HG03442 (cell line): ENCODE results near the gene GRPEL2.
A peak's percentile ranks its signal among the peaks of the same experiment; 100 is the strongest.
"Not testable (repeated sequence)": the region's sequence is repeated elsewhere in the genome, so short reads cannot be mapped to it uniquely, and the experiment has no call there.

ENCODE experiments used
- ATAC-seq: cut with Tn5 transposase; IDR thresholded peaks from one replicate; pipeline ENCODE4 v1.9.1; 2021; ENCODE audit warnings: mild to moderate bottlenecking, moderate library complexity; ENCODE audit not compliant: unreplicated experiment

Gene GRPEL2

DNA sequence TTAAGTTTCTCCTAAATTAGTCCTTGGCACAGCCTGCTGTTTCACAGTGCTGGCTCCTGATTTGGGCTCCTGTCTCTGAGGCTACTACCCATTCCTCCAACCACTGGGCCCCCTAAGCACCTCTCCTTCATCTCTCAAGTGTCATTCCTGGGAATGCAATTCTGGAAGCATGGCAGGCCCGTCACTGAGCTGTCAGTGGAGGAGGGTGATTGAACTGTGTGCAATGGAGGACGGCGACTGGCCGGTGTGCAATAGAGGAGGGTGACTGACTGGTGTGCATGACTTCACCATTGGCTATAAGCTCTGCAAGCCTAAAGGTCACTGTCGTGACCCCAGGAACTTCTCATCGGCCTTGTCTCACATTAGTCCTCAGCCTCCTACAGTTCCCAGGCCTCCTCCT is 46.2 kb downstream of the GRPEL2 start:
- no peak for ATAC-seq

DNA sequence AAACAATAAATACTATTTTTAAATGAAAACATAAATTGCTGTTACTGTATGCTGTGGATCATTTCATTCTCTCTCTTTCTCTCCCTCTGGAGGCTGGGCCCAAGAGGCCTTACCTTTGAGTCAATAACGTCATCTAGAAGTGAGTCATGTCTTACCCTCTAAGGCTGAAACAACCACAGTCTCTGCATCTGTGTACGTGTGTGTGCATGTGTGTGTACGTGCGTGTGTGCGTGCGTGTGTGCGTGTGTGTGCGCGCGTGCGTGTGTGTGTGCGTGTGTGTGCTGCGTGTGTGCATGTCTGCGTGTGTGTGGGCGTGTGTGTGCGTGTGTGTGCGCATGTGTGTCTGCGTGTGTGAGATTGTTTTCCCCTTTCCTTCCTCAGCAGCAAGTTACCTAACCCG is 47.4 kb downstream of the GRPEL2 start:
- ATAC-seq = peak; percentile 79

DNA sequence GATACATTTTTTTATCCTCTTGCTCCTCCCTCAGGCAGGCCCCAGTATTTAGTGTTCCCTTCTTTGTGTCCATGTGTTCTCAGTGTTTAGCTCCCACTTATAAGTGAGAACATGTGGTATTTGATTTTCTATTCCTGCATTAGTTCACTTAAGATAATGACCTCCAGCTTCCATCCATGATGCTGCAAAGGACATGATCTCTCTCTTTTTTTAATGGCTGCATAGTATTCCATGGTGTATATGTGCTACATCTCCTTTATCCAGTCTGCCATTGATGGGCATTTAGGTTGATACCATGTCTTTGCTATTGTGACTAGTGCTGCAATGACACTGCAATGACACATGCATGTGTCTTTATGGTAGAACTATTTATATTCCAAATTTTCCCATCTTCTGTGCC is 49.7 kb downstream of the GRPEL2 start:
- ATAC-seq = not testable (repeated sequence)

DNA sequence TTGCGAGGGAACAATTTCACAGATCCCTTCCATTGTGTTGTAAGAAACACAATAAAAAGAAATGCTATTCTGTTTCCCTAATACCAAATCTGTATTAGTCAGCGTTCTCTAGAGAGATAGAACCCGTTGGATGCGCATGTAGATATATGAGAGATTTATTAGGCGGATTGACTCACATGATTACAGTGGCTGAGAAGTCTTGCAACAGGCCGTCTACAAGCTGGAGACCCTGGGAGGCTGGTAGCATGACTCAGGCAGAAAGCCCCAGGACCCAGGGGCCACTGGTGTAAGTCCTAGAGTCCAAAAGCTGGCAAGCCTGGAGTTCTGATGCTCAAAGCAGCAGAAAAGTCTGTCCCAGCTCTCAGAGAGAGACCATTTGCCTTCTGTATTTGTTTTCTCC is 52.2 kb downstream of the GRPEL2 start:
- ATAC-seq = no peak

DNA sequence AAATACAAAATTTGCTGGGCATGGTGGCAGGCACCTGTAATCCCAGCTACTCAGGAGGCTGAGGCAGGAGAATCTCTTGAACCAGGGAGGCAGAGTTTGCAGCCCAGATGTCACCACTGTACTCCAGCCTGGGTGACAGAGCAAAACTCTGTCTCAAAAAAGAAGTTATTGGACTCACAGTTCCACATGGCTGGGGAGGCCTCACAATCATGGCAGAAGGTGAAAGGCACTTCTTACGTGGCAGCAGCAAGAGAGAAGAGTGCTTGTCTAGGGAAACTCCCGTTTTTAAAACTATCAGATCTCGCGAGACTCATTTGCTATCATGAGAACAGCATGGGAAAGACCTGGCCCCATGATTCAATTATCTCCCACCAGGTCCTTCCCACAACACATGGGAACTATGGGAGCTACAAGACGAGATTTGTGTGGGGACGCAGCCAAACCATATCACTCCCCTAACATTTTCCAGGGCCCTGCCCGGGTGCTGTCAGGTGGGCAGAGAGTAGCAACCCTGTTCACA is 53.5 kb downstream of the GRPEL2 start:
- ATAC-seq = not testable (repeated sequence)

DNA sequence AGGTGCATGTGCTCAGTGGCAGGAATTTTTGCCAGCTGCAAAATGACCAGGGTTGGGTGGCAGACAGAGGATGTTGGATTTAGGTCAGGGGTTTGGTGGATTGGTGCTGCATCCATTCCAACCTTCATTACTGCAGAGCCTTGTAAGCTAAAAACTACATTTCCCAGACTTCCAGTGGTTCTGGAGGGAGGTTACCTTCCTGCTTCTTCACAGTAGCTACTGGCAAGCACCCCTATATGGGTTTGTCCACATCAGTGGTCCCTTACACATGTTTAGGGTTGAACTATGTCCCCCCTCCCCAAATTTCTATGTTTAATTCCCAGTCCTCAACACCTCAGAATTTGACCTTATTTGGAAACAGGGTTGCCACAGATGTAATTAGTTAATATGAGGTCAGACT is 54.5 kb downstream of the GRPEL2 start:
- ATAC-seq = no peak

DNA sequence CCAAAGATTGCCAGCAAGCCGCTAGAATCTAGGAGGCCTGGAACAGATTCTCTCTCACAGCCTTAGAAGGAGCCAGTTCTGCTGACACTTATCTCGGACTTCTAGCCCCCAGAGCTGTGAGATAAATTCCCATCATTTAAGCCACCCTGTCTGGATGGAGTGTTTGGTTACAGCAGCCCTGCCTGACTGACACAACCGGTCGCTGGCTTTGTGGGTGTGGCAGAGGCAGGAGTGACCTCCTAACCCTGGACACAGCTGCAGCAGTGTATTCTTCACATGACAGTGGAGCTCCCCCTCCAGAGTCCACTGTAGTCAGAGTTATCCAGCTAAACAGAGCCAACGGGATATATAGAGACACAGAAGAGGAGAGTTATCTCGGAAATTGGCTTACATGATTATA is 55.0 kb downstream of the GRPEL2 start:
- no peak for ATAC-seq

DNA sequence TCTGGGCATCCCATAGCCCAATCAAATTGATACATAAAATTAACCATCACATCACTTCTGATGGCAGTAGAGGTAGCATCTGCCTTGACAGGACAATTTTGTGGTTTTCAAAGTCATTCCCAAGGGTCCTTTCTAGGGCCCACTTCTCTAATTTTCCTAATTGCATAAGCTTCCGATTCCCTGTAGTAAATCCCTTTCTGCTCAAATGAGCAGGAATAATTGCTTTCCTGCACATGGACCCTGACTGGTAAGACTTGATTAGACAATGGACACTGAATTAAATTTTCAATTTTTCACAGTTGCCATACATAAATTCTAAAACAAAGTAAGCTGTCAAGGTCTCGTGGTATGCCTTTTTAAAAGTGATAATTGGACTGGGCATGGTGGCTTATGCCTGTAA is 55.8 kb downstream of the GRPEL2 start:
- no peak for ATAC-seq

DNA sequence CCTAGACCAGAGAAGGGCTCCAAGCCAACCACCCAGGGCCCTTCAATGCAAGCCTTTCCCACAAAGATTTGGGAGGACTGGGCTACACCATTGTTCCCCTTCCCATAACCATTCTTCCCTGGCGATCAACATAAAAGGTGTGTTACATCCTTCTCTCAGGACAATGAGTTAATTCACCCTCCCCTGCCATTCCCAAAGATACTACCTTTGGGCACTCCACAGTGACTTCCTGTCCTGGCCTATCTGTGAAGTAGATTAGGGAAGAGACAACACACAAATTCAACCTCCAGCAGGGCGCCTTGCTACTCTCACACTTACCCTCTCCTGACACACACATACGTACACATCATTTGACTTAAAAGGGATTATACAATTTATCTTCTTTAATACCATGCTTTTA is 57.0 kb downstream of the GRPEL2 start:
- ATAC-seq = no peak
